ENCODE results near the gene SMIM5. TPM values are rescaled to one million over a fixed set of nuclear protein-coding genes. Genes with fewer than 3 reads are reported as not detected.

Gene SMIM5
- total and polyA plus RNA-seq, 2 of the 13 experiments (the other 11 are each of a cell fraction or from before 2014, with no cell fraction given) = not detected

GRCh38 chr17:75632863-75633485 lies at the start of gene SMIM5 (continued):
- TF ChIP-seq GLMP (CRISPR knock-in tag; IDR thresholded peaks at IDR 0.05; ENCODE audit: borderline replicate concordance) (no peak), SMAD9 (CRISPR knock-in tag; IDR thresholded peaks at IDR 0.05) (no peak), PATZ1 (CRISPR knock-in tag; IDR thresholded peaks at IDR 0.05) (no peak; the same call in 1 of the 2 replicates), RARG (CRISPR knock-in tag; IDR thresholded peaks at IDR 0.05; ENCODE audit: low read depth) (no peak), GRHL1 (CRISPR knock-in tag; conservative IDR thresholded peaks at IDR 0.05) (no peak), NFE2L2 (IDR thresholded peaks at IDR 0.05; ENCODE audit: low read length) (no peak), MLLT10 (CRISPR knock-in tag; IDR thresholded peaks at IDR 0.05) (no peak), RAD21 (CRISPR knock-in tag; IDR thresholded peaks at IDR 0.05) (peak; percentile 93), ZNF549 (CRISPR knock-in tag; IDR thresholded peaks at IDR 0.05) (no peak), HNF4G (IDR thresholded peaks at IDR 0.05; ENCODE audit: borderline replicate concordance, low read depth, low read length) (no peak), HNF4G (CRISPR knock-in tag; IDR thresholded peaks at IDR 0.05; ENCODE audit: borderline replicate concordance, low read depth) (no peak), ZNF672 (CRISPR knock-in tag; IDR thresholded peaks at IDR 0.05) (no peak), CREBL2 (CRISPR knock-in tag; IDR thresholded peaks at IDR 0.05; ENCODE audit: borderline replicate concordance) (no peak), MED8 (CRISPR knock-in tag; IDR thresholded peaks at IDR 0.05; ENCODE audit: insufficient replicate concordance) (no peak), SKIL (CRISPR knock-in tag; IDR thresholded peaks at IDR 0.05; ENCODE audit: borderline replicate concordance) (no peak), ZNF33B (CRISPR knock-in tag; IDR thresholded peaks at IDR 0.05) (no peak), FUBP1 (CRISPR knock-in tag; IDR thresholded peaks at IDR 0.05; ENCODE audit: borderline replicate concordance) (no peak), TARDBP (CRISPR knock-in tag; IDR thresholded peaks at IDR 0.05) (no peak), MEF2D (CRISPR knock-in tag; IDR thresholded peaks at IDR 0.05) (no peak), HHEX (CRISPR knock-in tag; IDR thresholded peaks at IDR 0.05) (no peak), ZNF644 (CRISPR knock-in tag; IDR thresholded peaks at IDR 0.05; ENCODE audit: low read depth) (no peak), CCDC6 (CRISPR knock-in tag; IDR thresholded peaks at IDR 0.05) (no peak)

Measured in HepG2 (cell line).